HepG2 (cell line): ENCODE results near the gene ACACA. TPM values are rescaled to one million over a fixed set of nuclear protein-coding genes. Genes with fewer than 3 reads are reported as not detected.

ENCODE experiments used
- ATAC-seq: fragments of 200-7000 bp; cut with Tn5 transposase; 3 replicates; pipeline ENCODE4 v1.9.1; 2020; ENCODE audit warnings: mild to moderate bottlenecking, moderate library complexity
- BruUV-seq: library from RNA; stranded (reverse); fragments of 400-500 nt; replicated peaks from 2 replicates; lab custom pipeline; 2021; lab: Mats Ljungman, UMichigan
- CTCF ChIA-PET: fragments of 300-600 bp; formaldehyde crosslinking; extraction: SDS; loops from one replicate; lab custom pipeline; 2021; ENCODE audit warnings: low total read pairs, inconsistent platforms, low intra/inter-chr PET ratio; lab: Yijun Ruan, JAX
- POLR2A ChIA-PET: fragments of 350-600 bp; sonication (Branson Sonifier 250); formaldehyde crosslinking; loops from one replicate; lab custom pipeline; 2020; ENCODE audit warnings: antibody characterized with exemption, inconsistent platforms; lab: Yijun Ruan, JAX
- DNase-seq: peaks from one replicate; pipeline ENCODE4 v3.0.0-alpha.2; 2015; ENCODE audit warnings: low spot score
- FAIRE-seq: peaks from 3 replicates; lab custom pipeline; 2011; peaks lifted over from hg19 to GRCh38; lab: Jason Lieb, UNC
- H2AFZ ChIP-seq: one replicate; pipeline ENCODE4 v1.6.1; 2011; ENCODE audit warnings: low read length, inconsistent platforms
- H3K27ac ChIP-seq: fragments of 300-600 bp; 3 replicates; pipeline ENCODE4 v1.8.0; 2011; ENCODE audit warnings: mixed run types, mild to moderate bottlenecking, mixed read lengths, low read length, inconsistent platforms; ENCODE audit not compliant: insufficient read depth; ENCODE audit errors: extremely low read length
- H3K27me3 ChIP-seq, 2 experiments: fragments of 200-600 bp in 1 of 2; 2 replicates in 1 of 2; 3 replicates in 1 of 2; pipeline versions ENCODE4 v1.6.0 to v1.8.0; 2011; ENCODE audit warnings: low read length in 2 of 2, mild to moderate bottlenecking in 2 of 2, moderate library complexity in 2 of 2, inconsistent platforms in 1 of 2; ENCODE audit not compliant: insufficient read depth in 2 of 2, control insufficient read depth in 1 of 2
- H3K36me3 ChIP-seq, 2 experiments: fragments of 200-600 bp in 1 of 2; replicated peaks in 1 of 2; 2 replicates in 1 of 2; 3 replicates in 1 of 2; pipeline versions ENCODE4 v1.5.1 to v1.8.0; 2011; ENCODE audit warnings: low read length in 2 of 2, inconsistent platforms in 1 of 2; ENCODE audit not compliant: insufficient read depth in 2 of 2, control insufficient read depth in 1 of 2
- H3K4me1 ChIP-seq: 2 replicates; pipeline ENCODE4 v1.5.1; 2012; ENCODE audit warnings: low read length, inconsistent platforms; ENCODE audit not compliant: insufficient read depth
- H3K4me2 ChIP-seq: 2 replicates; pipeline ENCODE4 v1.6.0; 2011; ENCODE audit warnings: low read depth, low read length, inconsistent platforms
- H3K4me3 ChIP-seq, 3 experiments: fragments of 200-600 bp in 1 of 3; sonication (generic), shearing (Covaris generic) in 1 of 3; replicated peaks in 1 of 3; 2 replicates each; pipeline ENCODE4 v1.5.1; 2011 to 2016; ENCODE audit warnings: low read length in 3 of 3, inconsistent platforms in 2 of 3, low read depth in 2 of 3, mild to moderate bottlenecking in 2 of 3, control low read depth in 1 of 3, mixed read lengths in 1 of 3; ENCODE audit not compliant: insufficient read depth in 1 of 3
- H3K79me2 ChIP-seq: one replicate; pipeline ENCODE4 v1.6.1; 2011; ENCODE audit warnings: low read length, inconsistent platforms; ENCODE audit not compliant: insufficient read depth
- H3K9ac ChIP-seq: 2 replicates; pipeline ENCODE4 v1.6.0; 2011; ENCODE audit warnings: mild to moderate bottlenecking, low read depth, low read length, inconsistent platforms; ENCODE audit not compliant: insufficient read depth
- H3K9me3 ChIP-seq: 2 replicates; pipeline ENCODE4 v1.5.1; 2012; ENCODE audit warnings: mild to moderate bottlenecking, low read length
- H4K20me1 ChIP-seq: 2 replicates; pipeline ENCODE4 v1.6.0; 2011; ENCODE audit warnings: inconsistent platforms, mild to moderate bottlenecking, low read length, moderate library complexity; ENCODE audit not compliant: insufficient read depth
- AGO2 ChIP-seq: fragments of 200-400 bp; formaldehyde crosslinking; optimal IDR thresholded peaks from 2 replicates; pipeline ENCODE3; 2017; ENCODE audit warnings: mild to moderate bottlenecking, low read depth, low read length, moderate library complexity
- GFI1 ChIP-seq: sonication (generic); formaldehyde crosslinking; IDR thresholded peaks from 2 replicates; pipeline ENCODE4 v1.5.0; 2020; ENCODE audit warnings: missing genetic modification reagents, mild to moderate bottlenecking, borderline replicate concordance
- MAZ ChIP-seq, 2 experiments: sonication (generic) in 1 of 2; formaldehyde crosslinking in 1 of 2; IDR thresholded peaks; 2 replicates each; pipeline versions ENCODE4 v1.5.0 to v1.6.1; 2012 to 2020; ENCODE audit warnings: low read depth in 2 of 2, mild to moderate bottlenecking in 2 of 2, borderline replicate concordance in 1 of 2, improper control_type of control experiment in 1 of 2, low read length in 1 of 2, missing genetic modification reagents in 1 of 2, moderate library complexity in 1 of 2
- MIXL1 ChIP-seq: IDR thresholded peaks from 2 replicates; pipeline ENCODE4 v1.6.1; 2016
- RNF2 ChIP-seq: fragments of 450-650 bp; conservative IDR thresholded peaks from 2 replicates; pipeline ENCODE4 v1.6.1; 2016; ENCODE audit warnings: low read depth
- ZBTB21 ChIP-seq: sonication (generic); formaldehyde crosslinking; IDR thresholded peaks from 2 replicates; pipeline ENCODE4 v1.4.0; 2020; ENCODE audit warnings: missing genetic modification reagents
- ZFYVE20 ChIP-seq: sonication (generic); formaldehyde crosslinking; IDR thresholded peaks from 2 replicates; pipeline ENCODE4 v1.8.0; 2023; ENCODE audit warnings: low read depth, mild to moderate bottlenecking, moderate library complexity, missing genetic modification reagents, borderline replicate concordance
- ZMAT3 ChIP-seq: sonication (generic); formaldehyde crosslinking; conservative IDR thresholded peaks from 2 replicates; pipeline ENCODE4 v1.7.0; 2021; ENCODE audit warnings: missing genetic modification reagents
- ZNF263 ChIP-seq: sonication (generic); formaldehyde crosslinking; IDR thresholded peaks from 2 replicates; pipeline ENCODE4 v1.4.0; 2020; ENCODE audit warnings: missing genetic modification reagents
- ZNF326 ChIP-seq: sonication (generic); formaldehyde crosslinking; IDR thresholded peaks from 2 replicates; pipeline ENCODE4 v1.4.0; 2020; ENCODE audit warnings: missing genetic modification reagents, borderline replicate concordance
- ZNF558 ChIP-seq: sonication (generic); formaldehyde crosslinking; IDR thresholded peaks from 2 replicates; pipeline ENCODE4 v1.9.0; 2022; ENCODE audit warnings: mild to moderate bottlenecking, missing genetic modification reagents, borderline replicate concordance
- ZNF709 ChIP-seq: sonication (generic); formaldehyde crosslinking; IDR thresholded peaks from 2 replicates; pipeline ENCODE4 v1.5.0; 2020; ENCODE audit warnings: mild to moderate bottlenecking, missing genetic modification reagents
- in situ Hi-C: cut with HindIII; loops from 2 replicates; pipeline ENCODE4 v1.10.0; 2017; ENCODE audit warnings: low pct_unique_long_range_greater_than_20kb; ENCODE audit not compliant: extremely low pct_ligation_motif_present
- intact Hi-C: fragments of 100-400 bp; cut with micrococcal nuclease; formaldehyde crosslinking; loops from one replicate; pipeline ENCODE4 v1.10.0; 2022; ENCODE audit not compliant: unreplicated experiment
- polyA plus RNA-seq, 8 experiments: library from polyadenylated mRNA; depleted of rRNA in 3 of 8; stranded (reverse) in 7 of 8; unstranded in 1 of 8; fragments of >200 nt; fragmentation: Illumina TruSeq in 4 of 8; extraction: Trizol in 4 of 8; gene quantifications; 2 replicates each; pipeline versions ENCODE4 v1.2.1 to v1.2.3, GENCODE V29; 2011 to 2016; ENCODE audit warnings: low read depth in 4 of 8, missing spikeins in 1 of 8, mixed read lengths in 1 of 8; ENCODE audit not compliant: insufficient read depth in 1 of 8
- total RNA-seq, 5 experiments: library from RNA; depleted of rRNA; stranded (reverse); fragments of >200 nt; fragmentation: Illumina TruSeq; extraction: Trizol; gene quantifications; 2 replicates each; pipeline ENCODE4 v1.2.3, GENCODE V29; 2016; ENCODE audit warnings: low read depth in 1 of 5
- TF ChIP-seq, protein P1 (sequence below): sonication (generic); formaldehyde crosslinking; IDR thresholded peaks from 2 replicates; pipeline ENCODE4 v1.5.0; 2020; ENCODE audit warnings: missing genetic modification reagents

The ACACA gene
- total and polyA plus RNA-seq, 2 of the 13 experiments (the other 11 are each of a cell fraction or from before 2014, with no cell fraction given): 39.2 to 47.2 TPM

DNA sequence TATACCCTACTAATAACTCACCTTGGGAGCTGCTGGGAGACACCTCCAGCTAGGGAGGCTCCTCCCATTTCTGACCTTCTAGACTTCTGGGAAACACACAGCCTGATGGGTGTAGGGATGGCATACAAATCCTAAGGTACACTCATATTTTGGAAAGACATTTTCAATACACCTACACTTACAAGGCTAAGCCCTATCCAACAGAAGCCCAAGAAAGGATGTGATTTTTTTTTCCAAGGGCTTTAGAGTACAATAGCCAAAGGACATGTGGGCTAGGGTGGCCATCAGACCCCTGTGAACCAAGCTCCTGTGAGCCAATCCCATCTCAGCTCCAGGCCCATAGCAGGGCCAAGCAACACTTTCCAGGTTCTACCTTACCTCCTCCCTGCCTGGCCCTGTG lies 313.9 kb downstream of the ACACA start:
- Histone ChIP-seq H3K36me3 (peaks cover 35 to 94% of the 10 kb centered on the region in 2 experiments), H3K4me1 (no peaks in the 10 kb centered on the region), H2AFZ (no peak overlapping the region), H4K20me1 (no peaks in the 10 kb centered on the region), H3K4me2 (no peak overlapping the region), H3K27me3 (no peaks in the 10 kb centered on the region), H3K79me2 (no peaks in the 10 kb centered on the region), H3K27ac (no peak overlapping the region), H3K4me3 (no peak overlapping the region), H3K9me3 (no peaks in the 10 kb centered on the region), H3K9ac (no peak overlapping the region)
- ATAC-seq (no peak), DNase-seq (no peak), FAIRE-seq (no peak)
- in situ Hi-C loops (no loop called here), intact Hi-C loops (no loop called here)
- ChIA-PET CTCF (no interaction called here), POLR2A (no interaction called here)
- no peak for TF ChIP-seq ZBTB21 (CRISPR knock-in tag)
- no peak for TF ChIP-seq MAZ (IDR thresholded peaks at IDR 0.05; ENCODE audit: borderline replicate concordance, low read depth, low read length)
- TF ChIP-seq MAZ (CRISPR knock-in tag; IDR thresholded peaks at IDR 0.05; ENCODE audit: low read depth): no peak
- TF ChIP-seq AGO2: no peak
- no peak for TF ChIP-seq MIXL1 (CRISPR knock-in tag)
- no peak for TF ChIP-seq GFI1 (CRISPR knock-in tag)
- no peak for TF ChIP-seq ZNF326 (CRISPR knock-in tag)
- no peak for TF ChIP-seq ZNF558 (CRISPR knock-in tag)
- no peak for TF ChIP-seq RNF2
- TF ChIP-seq ZNF263 (CRISPR knock-in tag): no peak
- TF ChIP-seq ZMAT3 (CRISPR knock-in tag): no peak
- TF ChIP-seq, protein P1, sequence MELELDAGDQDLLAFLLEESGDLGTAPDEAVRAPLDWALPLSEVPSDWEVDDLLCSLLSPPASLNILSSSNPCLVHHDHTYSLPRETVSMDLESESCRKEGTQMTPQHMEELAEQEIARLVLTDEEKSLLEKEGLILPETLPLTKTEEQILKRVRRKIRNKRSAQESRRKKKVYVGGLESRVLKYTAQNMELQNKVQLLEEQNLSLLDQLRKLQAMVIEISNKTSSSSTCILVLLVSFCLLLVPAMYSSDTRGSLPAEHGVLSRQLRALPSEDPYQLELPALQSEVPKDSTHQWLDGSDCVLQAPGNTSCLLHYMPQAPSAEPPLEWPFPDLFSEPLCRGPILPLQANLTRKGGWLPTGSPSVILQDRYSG (CRISPR knock-in tag): no peak
- TF ChIP-seq ZNF709 (CRISPR knock-in tag): no peak
- no peak for TF ChIP-seq ZFYVE20
- BruUV-seq: no TSS peak
